RWPE2 (cell line): ENCODE results near the gene ARPC2.
A peak's percentile ranks its signal among the peaks of the same experiment; 100 is the strongest.

Source experiments
- ATAC-seq: fragments of 200-7000 bp; cut with Tn5 transposase; 3 replicates; pipeline ENCODE4 v1.9.1; 2021; ENCODE audit warnings: low read depth
- DNase-seq: peaks from one replicate; pipeline ENCODE4 v3.0.0-alpha.2; 2020; ENCODE audit warnings: low spot score
- H3K27ac ChIP-seq: fragments of 450-650 bp; 2 replicates; pipeline ENCODE4 v1.5.1; 2017; ENCODE audit warnings: mild to moderate bottlenecking; ENCODE audit not compliant: poor library complexity, severe bottlenecking
- H3K27me3 ChIP-seq: fragments of 250-450 bp; sonication (Bioruptor Pico); 2 replicates; pipeline ENCODE4 v1.5.1; 2021; ENCODE audit warnings: mild to moderate bottlenecking, moderate library complexity; ENCODE audit not compliant: insufficient read depth, poor library complexity, severe bottlenecking
- H3K36me3 ChIP-seq: fragments of 250-450 bp; sonication (Bioruptor Pico); 2 replicates; pipeline ENCODE4 v1.5.1; 2020; ENCODE audit warnings: low read depth, mild to moderate bottlenecking, moderate library complexity
- H3K4me1 ChIP-seq: fragments of 250-450 bp; sonication (Bioruptor Pico); 2 replicates; pipeline ENCODE4 v1.5.1; 2021; ENCODE audit warnings: mild to moderate bottlenecking, moderate library complexity; ENCODE audit not compliant: insufficient read depth, poor library complexity, severe bottlenecking
- H3K4me3 ChIP-seq: fragments of 250-450 bp; sonication (Bioruptor Pico); 2 replicates; pipeline ENCODE4 v1.5.1; 2021; ENCODE audit warnings: mild to moderate bottlenecking, moderate library complexity; ENCODE audit not compliant: severe bottlenecking
- H3K9me3 ChIP-seq: fragments of 250-450 bp; sonication (Bioruptor Pico); 2 replicates; pipeline ENCODE4 v1.5.1; 2021; ENCODE audit warnings: mild to moderate bottlenecking, moderate library complexity; ENCODE audit not compliant: severe bottlenecking
- TF ChIP-seq, protein P1 (sequence below): fragments of 450-650 bp; IDR thresholded peaks from one replicate; pipeline ENCODE4 v1.5.1; 2017; ENCODE audit warnings: mild to moderate bottlenecking, moderate library complexity; ENCODE audit not compliant: poor library complexity, severe bottlenecking

Gene ARPC2

GRCh38 chr2:218221000-218221399 is 4.0 kb downstream of the ARPC2 start:
- H3K9me3 ChIP-seq, result no peaks in the 10 kb centered on the region
- no peak overlapping the region for H3K4me3 ChIP-seq
- no peak for DNase-seq
- no peaks in the 10 kb centered on the region for H3K27me3 ChIP-seq
- H3K36me3 ChIP-seq, result peaks cover 81% of the 10 kb centered on the region
- TF ChIP-seq, protein P1, sequence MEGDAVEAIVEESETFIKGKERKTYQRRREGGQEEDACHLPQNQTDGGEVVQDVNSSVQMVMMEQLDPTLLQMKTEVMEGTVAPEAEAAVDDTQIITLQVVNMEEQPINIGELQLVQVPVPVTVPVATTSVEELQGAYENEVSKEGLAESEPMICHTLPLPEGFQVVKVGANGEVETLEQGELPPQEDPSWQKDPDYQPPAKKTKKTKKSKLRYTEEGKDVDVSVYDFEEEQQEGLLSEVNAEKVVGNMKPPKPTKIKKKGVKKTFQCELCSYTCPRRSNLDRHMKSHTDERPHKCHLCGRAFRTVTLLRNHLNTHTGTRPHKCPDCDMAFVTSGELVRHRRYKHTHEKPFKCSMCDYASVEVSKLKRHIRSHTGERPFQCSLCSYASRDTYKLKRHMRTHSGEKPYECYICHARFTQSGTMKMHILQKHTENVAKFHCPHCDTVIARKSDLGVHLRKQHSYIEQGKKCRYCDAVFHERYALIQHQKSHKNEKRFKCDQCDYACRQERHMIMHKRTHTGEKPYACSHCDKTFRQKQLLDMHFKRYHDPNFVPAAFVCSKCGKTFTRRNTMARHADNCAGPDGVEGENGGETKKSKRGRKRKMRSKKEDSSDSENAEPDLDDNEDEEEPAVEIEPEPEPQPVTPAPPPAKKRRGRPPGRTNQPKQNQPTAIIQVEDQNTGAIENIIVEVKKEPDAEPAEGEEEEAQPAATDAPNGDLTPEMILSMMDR, result no peak
- H3K27ac ChIP-seq, result peak overlapping the region; percentile 90
- no peak for ATAC-seq
- H3K4me1 ChIP-seq, result peaks cover 45% of the 10 kb centered on the region

DNA sequence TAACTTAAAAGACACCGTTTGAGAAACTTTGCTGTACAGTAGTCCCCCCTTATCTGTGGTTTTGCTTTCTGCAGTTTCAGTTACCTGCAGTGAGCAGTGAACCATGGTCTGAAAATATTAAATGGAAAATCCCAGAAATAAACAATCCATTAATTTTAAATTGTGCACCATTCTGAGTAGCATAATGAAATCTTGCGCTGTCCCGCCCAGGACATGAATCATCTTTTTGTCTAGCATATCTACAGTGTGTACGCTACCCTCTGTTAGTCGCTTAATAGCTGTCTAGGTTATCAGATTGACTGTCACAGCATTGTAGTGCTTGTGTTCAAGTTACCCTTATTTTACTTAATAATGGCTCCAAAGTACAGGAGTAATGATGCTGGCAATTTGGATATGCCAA is 6.1 kb downstream of the ARPC2 start:
- Histone ChIP-seq H3K9me3 (no peaks in the 10 kb centered on the region), H3K27me3 (no peaks in the 10 kb centered on the region), H3K4me1 (peaks cover 50% of the 10 kb centered on the region), H3K4me3 (no peak overlapping the region), H3K36me3 (peaks cover 95% of the 10 kb centered on the region), H3K27ac (peak overlapping the region; percentile 90)
- TF ChIP-seq, protein P1, result no peak
- no peak for DNase-seq
- ATAC-seq, result peak; percentile 73

DNA sequence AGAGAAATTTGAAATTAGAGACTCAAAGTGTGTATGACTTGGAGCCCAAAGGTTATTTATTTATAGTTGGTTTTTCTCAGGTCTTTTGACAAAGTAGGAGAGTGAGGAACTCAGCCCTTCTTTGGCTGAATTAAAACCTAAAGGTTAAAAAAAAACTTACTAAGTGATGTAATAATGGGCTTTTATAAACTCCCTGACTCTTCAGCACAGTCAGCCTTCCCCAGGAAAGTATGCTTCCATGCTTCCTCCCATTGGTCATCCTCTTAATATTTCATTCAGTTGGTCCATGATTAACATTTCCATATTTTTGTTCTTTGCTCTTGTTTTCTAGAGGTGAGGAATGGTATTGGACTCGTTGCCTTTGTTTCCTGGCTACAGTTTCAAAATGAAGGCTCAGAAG is 7.2 kb downstream of the ARPC2 start:
- Histone ChIP-seq H3K36me3 (peaks cover 95% of the 10 kb centered on the region), H3K4me3 (no peak overlapping the region), H3K27ac (peak overlapping the region; percentile 90), H3K4me1 (peaks cover 58% of the 10 kb centered on the region), H3K27me3 (no peaks in the 10 kb centered on the region), H3K9me3 (no peaks in the 10 kb centered on the region)
- DNase-seq (no peak), ATAC-seq (no peak)
- TF ChIP-seq, protein P1, result no peak

DNA sequence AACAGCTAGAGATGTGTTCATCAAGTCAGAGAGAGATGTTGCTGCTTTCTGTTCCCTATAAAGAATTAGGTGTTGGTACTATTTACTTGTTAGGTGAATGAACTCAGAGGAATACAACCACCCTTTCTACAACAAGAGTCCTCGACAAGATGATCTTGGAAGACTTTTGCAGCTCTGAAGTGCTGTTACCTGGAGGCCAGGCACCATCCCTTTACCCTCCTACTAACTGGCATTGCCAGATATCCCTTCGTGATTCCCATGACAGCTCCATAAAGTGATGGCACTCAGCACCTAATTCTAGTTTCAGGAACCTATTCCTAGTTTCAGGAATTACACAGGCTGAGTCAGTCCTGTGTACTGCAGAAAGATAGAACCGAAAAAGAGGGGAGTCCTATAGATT is 9.9 kb downstream of the ARPC2 start:
- peaks cover 94% of the 10 kb centered on the region for H3K36me3 ChIP-seq
- peak overlapping the region; percentile 96 for H3K27ac ChIP-seq
- H3K4me1 ChIP-seq, result peaks cover 46% of the 10 kb centered on the region
- no peak for ATAC-seq
- H3K4me3 ChIP-seq, result no peak overlapping the region
- DNase-seq, result no peak
- no peaks in the 10 kb centered on the region for H3K27me3 ChIP-seq
- TF ChIP-seq, protein P1, result no peak
- H3K9me3 ChIP-seq, result no peaks in the 10 kb centered on the region

- TF ChIP-seq, protein P1, result no peak
- peaks cover 95% of the 10 kb centered on the region for H3K36me3 ChIP-seq
- H3K27me3 ChIP-seq, result no peaks in the 10 kb centered on the region
- ATAC-seq, result peak; percentile 38; the same call in 2 of the 3 replicates
- peaks cover 31% of the 10 kb centered on the region for H3K4me1 ChIP-seq
- H3K4me3 ChIP-seq, result no peak overlapping the region
- no peaks in the 10 kb centered on the region for H3K9me3 ChIP-seq
- no peak for DNase-seq
- peak overlapping the region; percentile 96 for H3K27ac ChIP-seq
These were observed 11.5 kb downstream of the ARPC2 start for GRCh38 chr2:218228366-218229090.
